Nephron (organoid): ENCODE results near the gene SKAP2.

Experiments used
- H3K27ac Mint-ChIP-seq, 3 experiments: 2 replicates each; pipeline ENCODE4 v1.8.0; 2020; ENCODE audit warnings: mixed read lengths in 3 of 3, mild to moderate bottlenecking in 2 of 3, moderate library complexity in 1 of 3
- H3K27me3 Mint-ChIP-seq: 2 replicates; pipeline ENCODE4 v1.8.0; 2021; ENCODE audit warnings: low read depth, mild to moderate bottlenecking, moderate library complexity, mixed read lengths
- H3K36me3 Mint-ChIP-seq: 2 replicates; pipeline ENCODE4 v1.8.0; 2020; ENCODE audit warnings: low read depth, mixed read lengths
- H3K4me1 Mint-ChIP-seq: 2 replicates; pipeline ENCODE4 v1.8.0; 2020; ENCODE audit warnings: mixed read lengths
- H3K4me3 Mint-ChIP-seq, 3 experiments: 2 replicates each; pipeline ENCODE4 v1.8.0; 2020; ENCODE audit warnings: mild to moderate bottlenecking in 3 of 3, mixed read lengths in 3 of 3, moderate library complexity in 2 of 3
- H3K9me3 Mint-ChIP-seq: 2 replicates; pipeline ENCODE4 v1.8.0; 2020; ENCODE audit warnings: mixed read lengths
- TF ChIP-seq, protein P1 (sequence below), 3 experiments: fragments of 200-600 bp; sonication (generic); IDR thresholded peaks; one replicate each; pipeline ENCODE4 v1.5.0; 2021; ENCODE audit warnings: antibody characterized with exemption in 3 of 3; ENCODE audit not compliant: unreplicated experiment in 3 of 3

The SKAP2 gene

GRCh38 chr7:26657206-26657641, 207.2 kb downstream of the SKAP2 start:
- Mint-ChIP-seq H3K36me3 (no peaks in the 10 kb centered on the region), H3K9me3 (no peaks in the 10 kb centered on the region), H3K4me3 (peak overlapping the region in 2 of 3 experiments; percentile 29 to 63), H3K27ac (peak overlapping the region; percentile 68 to 92 (median 86)), H3K27me3 (peaks cover 9% of the 10 kb centered on the region), H3K4me1 (peaks cover 58% of the 10 kb centered on the region)
- TF ChIP-seq, protein P1, sequence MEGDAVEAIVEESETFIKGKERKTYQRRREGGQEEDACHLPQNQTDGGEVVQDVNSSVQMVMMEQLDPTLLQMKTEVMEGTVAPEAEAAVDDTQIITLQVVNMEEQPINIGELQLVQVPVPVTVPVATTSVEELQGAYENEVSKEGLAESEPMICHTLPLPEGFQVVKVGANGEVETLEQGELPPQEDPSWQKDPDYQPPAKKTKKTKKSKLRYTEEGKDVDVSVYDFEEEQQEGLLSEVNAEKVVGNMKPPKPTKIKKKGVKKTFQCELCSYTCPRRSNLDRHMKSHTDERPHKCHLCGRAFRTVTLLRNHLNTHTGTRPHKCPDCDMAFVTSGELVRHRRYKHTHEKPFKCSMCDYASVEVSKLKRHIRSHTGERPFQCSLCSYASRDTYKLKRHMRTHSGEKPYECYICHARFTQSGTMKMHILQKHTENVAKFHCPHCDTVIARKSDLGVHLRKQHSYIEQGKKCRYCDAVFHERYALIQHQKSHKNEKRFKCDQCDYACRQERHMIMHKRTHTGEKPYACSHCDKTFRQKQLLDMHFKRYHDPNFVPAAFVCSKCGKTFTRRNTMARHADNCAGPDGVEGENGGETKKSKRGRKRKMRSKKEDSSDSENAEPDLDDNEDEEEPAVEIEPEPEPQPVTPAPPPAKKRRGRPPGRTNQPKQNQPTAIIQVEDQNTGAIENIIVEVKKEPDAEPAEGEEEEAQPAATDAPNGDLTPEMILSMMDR (IDR thresholded peaks at IDR 0.05; ENCODE audit: unreplicated experiment in 3 of 3) = peak; percentile 42 to 43 (median 43)

GRCh38 chr7:26656735-26657134, 207.7 kb downstream of the SKAP2 start:
- H3K27ac Mint-ChIP-seq = peak overlapping the region; percentile 68 to 92 (median 86)
- no peaks in the 10 kb centered on the region for H3K9me3 Mint-ChIP-seq
- peaks cover 63% of the 10 kb centered on the region for H3K4me1 Mint-ChIP-seq
- no peaks in the 10 kb centered on the region for H3K36me3 Mint-ChIP-seq
- H3K4me3 Mint-ChIP-seq = peak overlapping the region in 1 of 3 experiments; percentile 17
- TF ChIP-seq, protein P1 (IDR thresholded peaks at IDR 0.05; ENCODE audit: unreplicated experiment in 3 of 3) = no peak
- H3K27me3 Mint-ChIP-seq = peaks cover 9% of the 10 kb centered on the region

DNA sequence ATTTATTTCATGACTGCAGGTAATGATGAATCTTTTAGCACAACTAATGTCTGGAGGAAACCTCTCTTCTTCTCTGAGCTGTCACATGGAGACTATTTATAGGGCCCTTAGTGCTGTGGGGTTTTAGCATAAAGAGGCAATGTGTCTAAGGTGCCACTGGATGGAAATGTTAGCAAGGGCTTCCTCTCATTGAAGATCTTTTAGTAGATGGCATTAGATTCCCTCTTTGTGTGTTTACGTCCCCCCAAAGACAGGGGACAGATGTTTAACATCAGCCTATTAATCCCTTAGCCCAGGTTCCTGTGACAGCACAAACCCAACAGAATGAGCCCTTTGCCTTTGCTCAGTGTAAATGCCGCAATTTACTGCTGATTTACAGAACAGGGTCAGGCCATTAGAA, 208.6 kb downstream of the SKAP2 start:
- TF ChIP-seq, protein P1 (IDR thresholded peaks at IDR 0.05; ENCODE audit: unreplicated experiment in 3 of 3) = no peak
- Mint-ChIP-seq H3K9me3 (no peaks in the 10 kb centered on the region), H3K27me3 (peaks cover 9% of the 10 kb centered on the region), H3K4me1 (peaks cover 63% of the 10 kb centered on the region), H3K27ac (peak overlapping the region; percentile 65 to 86 (median 68)), H3K4me3 (no peak overlapping the region), H3K36me3 (no peaks in the 10 kb centered on the region)

GRCh38 chr7:26653430-26654399, 210.7 kb downstream of the SKAP2 start:
- no peaks in the 10 kb centered on the region for H3K36me3 Mint-ChIP-seq
- H3K27me3 Mint-ChIP-seq = peaks cover 12% of the 10 kb centered on the region
- H3K4me1 Mint-ChIP-seq = peaks cover 58% of the 10 kb centered on the region
- no peak overlapping the region for H3K4me3 Mint-ChIP-seq
- TF ChIP-seq, protein P1 (IDR thresholded peaks at IDR 0.05; ENCODE audit: unreplicated experiment in 3 of 3) = no peak
- H3K27ac Mint-ChIP-seq = peak overlapping the region; percentile 75 to 84 (median 81)
- H3K9me3 Mint-ChIP-seq = no peaks in the 10 kb centered on the region

DNA sequence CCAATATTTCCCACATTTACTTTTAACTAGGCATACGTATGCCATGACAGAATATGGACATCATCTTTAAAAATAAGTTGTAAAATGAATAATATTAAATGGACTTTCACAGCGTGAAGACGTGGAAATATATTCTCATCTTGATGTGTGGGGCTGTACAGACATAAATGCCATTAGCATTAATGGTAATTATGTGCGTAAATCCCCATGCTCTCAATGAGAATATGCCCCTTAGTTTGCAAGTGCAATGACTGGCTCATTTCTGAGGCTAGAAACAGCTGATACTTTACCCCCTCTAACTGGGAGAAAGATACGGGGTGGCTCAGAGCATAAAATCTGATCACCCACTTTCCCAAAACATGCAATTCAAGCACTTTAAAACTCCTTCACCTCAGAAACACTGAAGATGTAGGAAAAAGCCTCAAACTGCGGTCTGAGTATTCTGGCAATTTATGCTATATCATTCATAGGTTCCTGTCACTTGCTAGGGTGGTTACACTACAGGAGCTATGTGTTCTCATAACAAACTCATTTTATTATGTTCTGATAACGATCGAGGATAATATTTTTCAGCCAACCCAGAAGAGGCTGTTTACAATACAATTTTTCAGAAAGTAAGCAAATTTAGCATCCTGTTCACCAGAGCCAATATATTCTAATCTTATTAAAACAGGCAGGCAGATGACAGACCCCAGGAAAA, 211.8 kb downstream of the SKAP2 start:
- no peaks in the 10 kb centered on the region for H3K36me3 Mint-ChIP-seq
- peaks cover 56% of the 10 kb centered on the region for H3K4me1 Mint-ChIP-seq
- no peak overlapping the region for H3K4me3 Mint-ChIP-seq
- TF ChIP-seq, protein P1 (IDR thresholded peaks at IDR 0.05; ENCODE audit: unreplicated experiment in 3 of 3) = no peak
- H3K9me3 Mint-ChIP-seq = no peaks in the 10 kb centered on the region
- no peak overlapping the region for H3K27ac Mint-ChIP-seq
- H3K27me3 Mint-ChIP-seq = peaks cover 15% of the 10 kb centered on the region
